NB4 (cell line): ENCODE results near the gene C1orf232.

Source experiments
- CTCF ChIP-seq: IDR thresholded peaks from one replicate; pipeline ENCODE4 v1.5.1; 2012; ENCODE audit warnings: low read depth, low read length
- POLR2A ChIP-seq: IDR thresholded peaks from 2 replicates; pipeline ENCODE4 v1.6.1; 2011; ENCODE audit warnings: mild to moderate bottlenecking; ENCODE audit not compliant: insufficient read length; ENCODE audit errors: extremely low read depth

DNA sequence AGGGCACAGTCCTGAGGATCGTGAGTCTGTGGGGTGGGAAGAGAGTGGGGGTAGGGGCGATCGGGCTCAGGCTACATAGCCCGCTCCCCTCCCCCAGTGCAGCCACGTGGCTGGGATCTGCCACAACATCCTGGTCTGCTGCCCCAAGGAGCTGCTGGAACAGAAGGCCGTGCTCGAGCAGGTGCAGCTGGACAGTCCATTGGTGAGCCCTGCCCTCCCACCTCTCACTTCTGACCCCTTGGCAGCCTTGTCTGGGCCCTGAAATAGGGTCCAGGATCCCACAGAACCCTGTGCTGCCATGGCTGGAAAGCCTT lies 13.6 kb upstream of the C1orf232 start:
- no peak for TF ChIP-seq CTCF
- no peak for TF ChIP-seq POLR2A
